CD4-positive, alpha-beta T cell (primary cell): Measurements from ENCODE around the gene AFG1L. TPM values are rescaled to one million over a fixed set of nuclear protein-coding genes. Genes with fewer than 3 reads are reported as not detected.

Source experiments
- ATAC-seq: fragments of 200-7000 bp; cut with Tn5 transposase; one replicate; pipeline ENCODE4 v1.10.0; 2022; ENCODE audit warnings: mild to moderate bottlenecking; ENCODE audit not compliant: poor library complexity
- CTCF ChIA-PET: fragments of 350-600 bp; sonication (Branson Sonifier 250); formaldehyde crosslinking; loops from one replicate; lab custom pipeline; 2021; ENCODE audit warnings: antibody characterized with exemption, inconsistent platforms; lab: Charles Lee
- POLR2A ChIA-PET: fragments of 350-600 bp; sonication (Branson Sonifier 250); formaldehyde crosslinking; loops from one replicate; lab custom pipeline; 2021; ENCODE audit warnings: antibody characterized with exemption, inconsistent platforms; lab: Charles Lee
- DNase-seq, 14 experiments: peaks; one replicate each; pipeline ENCODE4 v3.0.0-alpha.2; 2013 to 2020; ENCODE audit warnings: mixed read lengths in 2 of 14
- H3K27ac ChIP-seq, 2 donors: one replicate each; pipeline versions ENCODE4 v1.5.1 to v1.7.0; 2013; ENCODE audit warnings: low read length in 2 of 2, low read depth in 1 of 2, mild to moderate bottlenecking in 1 of 2
- H3K27me3 ChIP-seq, 2 experiments: 1 replicate in 1 of 2; 2 replicates in 1 of 2; pipeline versions ENCODE4 v1.6.1 to v1.7.0; 2013; ENCODE audit warnings: low read length in 2 of 2, control low read depth in 1 of 2, mild to moderate bottlenecking in 1 of 2, moderate library complexity in 1 of 2; ENCODE audit not compliant: insufficient read depth in 2 of 2, control insufficient read depth in 1 of 2
- H3K36me3 ChIP-seq: one replicate; pipeline ENCODE4 v1.6.1; 2013; ENCODE audit warnings: low read length, control low read depth; ENCODE audit not compliant: insufficient read depth
- H3K4me1 ChIP-seq: one replicate; pipeline ENCODE4 v1.6.1; 2013; ENCODE audit warnings: low read length, control low read depth; ENCODE audit not compliant: insufficient read depth
- H3K4me3 ChIP-seq: one replicate; pipeline ENCODE4 v1.5.1; 2013; ENCODE audit warnings: mild to moderate bottlenecking, low read length, moderate library complexity
- H3K9me3 ChIP-seq, 2 experiments: 1 replicate in 1 of 2; 2 replicates in 1 of 2; pipeline versions ENCODE4 v1.6.1 to v1.7.0; 2013; ENCODE audit warnings: low read length in 2 of 2, mild to moderate bottlenecking in 2 of 2, control low read depth in 1 of 2, moderate library complexity in 1 of 2; ENCODE audit not compliant: control insufficient read depth in 1 of 2, insufficient read depth in 1 of 2
- H3K27ac Mint-ChIP-seq: one replicate; pipeline ENCODE4 v1.8.0; 2020; ENCODE audit warnings: mixed read lengths
- H3K27me3 Mint-ChIP-seq: one replicate; pipeline ENCODE4 v1.8.0; 2021; ENCODE audit warnings: mixed read lengths
- H3K36me3 Mint-ChIP-seq: one replicate; pipeline ENCODE4 v1.8.0; 2021; ENCODE audit warnings: low read depth, mixed read lengths
- H3K4me1 Mint-ChIP-seq: one replicate; pipeline ENCODE4 v1.8.0; 2021; ENCODE audit warnings: low read depth, mixed read lengths
- H3K4me3 Mint-ChIP-seq: one replicate; pipeline ENCODE4 v1.8.0; 2020; ENCODE audit warnings: mild to moderate bottlenecking, mixed read lengths
- H3K9me3 Mint-ChIP-seq: one replicate; pipeline ENCODE4 v1.8.0; 2020; ENCODE audit warnings: mixed read lengths
- intact Hi-C, 2 experiments: fragments of 100-400 bp; cut with DNase I in 1 of 2; cut with micrococcal nuclease in 1 of 2; formaldehyde crosslinking; loops; one replicate each; pipeline versions ENCODE4 v1.15.1 to v1.9.0; 2023 to 2025; cut with DNase I, micrococcal nuclease
- total RNA-seq, 174 experiments: library from RNA in 2 of 174; stranded (reverse) in 2 of 174; gene quantifications; one replicate each; pipeline ENCODE4 v1.2.3 and lab custom pipeline; 2021 to 2026
- TF ChIP-seq, protein P1 (sequence below): fragments of 200-600 bp; IDR thresholded peaks from one replicate; pipeline ENCODE4 v1.8.0; 2022; ENCODE audit warnings: antibody characterized with exemption, mild to moderate bottlenecking

AFG1L gene
- total RNA-seq, 2 experiments from 2014 or later, result 3.0 to 3.9 TPM

DNA sequence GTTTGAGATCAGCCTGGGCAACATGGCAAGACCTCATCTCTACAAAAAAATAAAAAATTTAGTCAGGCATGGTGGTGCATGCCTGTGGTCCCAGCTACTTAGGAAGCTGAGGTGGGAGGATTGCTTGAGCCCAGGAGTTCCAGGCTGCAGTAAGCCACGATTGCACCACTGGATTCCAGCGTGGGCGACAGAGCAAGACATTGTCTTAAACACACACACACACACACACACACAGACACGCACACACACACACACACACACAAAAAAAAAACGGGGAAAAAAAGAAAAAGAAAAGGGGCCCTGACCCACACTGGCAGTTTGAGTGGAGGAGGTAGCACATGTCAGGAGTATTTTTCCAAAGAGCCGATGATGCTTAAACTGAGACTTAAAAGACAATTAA, 122.2 kb downstream of the AFG1L start:
- Histone ChIP-seq H3K4me3 (no peak overlapping the region), H3K9me3 (no peaks in the 10 kb centered on the region), H3K27me3 (no peaks in the 10 kb centered on the region), H3K4me1 (no peaks in the 10 kb centered on the region), H3K36me3 (no peaks in the 10 kb centered on the region), H3K27ac (no peak overlapping the region)
- intact Hi-C loops, result no loop called here
- H3K4me3 Mint-ChIP-seq, result no peak overlapping the region
- CTCF ChIA-PET, result no interaction called here
- peaks cover 12% of the 10 kb centered on the region for H3K36me3 Mint-ChIP-seq
- no peaks in the 10 kb centered on the region for H3K27me3 Mint-ChIP-seq
- POLR2A ChIA-PET, result no interaction called here
- peaks cover 10% of the 10 kb centered on the region for H3K9me3 Mint-ChIP-seq
- ATAC-seq (no peak), DNase-seq (no peak)
- TF ChIP-seq, protein P1, sequence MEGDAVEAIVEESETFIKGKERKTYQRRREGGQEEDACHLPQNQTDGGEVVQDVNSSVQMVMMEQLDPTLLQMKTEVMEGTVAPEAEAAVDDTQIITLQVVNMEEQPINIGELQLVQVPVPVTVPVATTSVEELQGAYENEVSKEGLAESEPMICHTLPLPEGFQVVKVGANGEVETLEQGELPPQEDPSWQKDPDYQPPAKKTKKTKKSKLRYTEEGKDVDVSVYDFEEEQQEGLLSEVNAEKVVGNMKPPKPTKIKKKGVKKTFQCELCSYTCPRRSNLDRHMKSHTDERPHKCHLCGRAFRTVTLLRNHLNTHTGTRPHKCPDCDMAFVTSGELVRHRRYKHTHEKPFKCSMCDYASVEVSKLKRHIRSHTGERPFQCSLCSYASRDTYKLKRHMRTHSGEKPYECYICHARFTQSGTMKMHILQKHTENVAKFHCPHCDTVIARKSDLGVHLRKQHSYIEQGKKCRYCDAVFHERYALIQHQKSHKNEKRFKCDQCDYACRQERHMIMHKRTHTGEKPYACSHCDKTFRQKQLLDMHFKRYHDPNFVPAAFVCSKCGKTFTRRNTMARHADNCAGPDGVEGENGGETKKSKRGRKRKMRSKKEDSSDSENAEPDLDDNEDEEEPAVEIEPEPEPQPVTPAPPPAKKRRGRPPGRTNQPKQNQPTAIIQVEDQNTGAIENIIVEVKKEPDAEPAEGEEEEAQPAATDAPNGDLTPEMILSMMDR, result no peak
- H3K4me1 Mint-ChIP-seq, result no peaks in the 10 kb centered on the region
- no peak overlapping the region for H3K27ac Mint-ChIP-seq

DNA sequence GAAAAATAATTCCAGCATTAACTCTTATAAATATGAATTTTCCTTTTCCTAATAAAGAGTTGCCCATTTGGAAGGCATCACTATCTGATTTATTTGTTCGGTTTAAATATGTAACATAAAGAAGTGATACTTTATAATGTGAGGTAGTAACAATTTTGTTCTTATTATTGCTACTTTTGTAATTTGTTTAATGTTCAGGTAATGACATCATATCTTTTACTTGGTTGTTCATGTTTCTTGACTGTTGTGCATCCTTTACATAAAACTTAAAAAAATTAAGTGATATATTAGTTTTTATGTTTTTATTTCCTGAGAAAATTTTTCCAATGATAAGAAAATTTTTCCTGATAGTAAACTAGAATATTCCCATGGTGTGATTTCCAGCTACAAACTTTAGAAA, 124.6 kb downstream of the AFG1L start:
- no peak overlapping the region for H3K4me3 Mint-ChIP-seq
- CTCF ChIA-PET, result no interaction called here
- ATAC-seq (no peak), DNase-seq (no peak)
- TF ChIP-seq, protein P1, result no peak
- Histone ChIP-seq H3K4me1 (no peaks in the 10 kb centered on the region), H3K36me3 (no peaks in the 10 kb centered on the region), H3K9me3 (no peaks in the 10 kb centered on the region), H3K4me3 (no peak overlapping the region), H3K27ac (no peak overlapping the region), H3K27me3 (no peaks in the 10 kb centered on the region)
- H3K36me3 Mint-ChIP-seq, result no peaks in the 10 kb centered on the region
- intact Hi-C loops, result no loop called here
- no peaks in the 10 kb centered on the region for H3K27me3 Mint-ChIP-seq
- peaks cover under 1% of the 10 kb centered on the region for H3K9me3 Mint-ChIP-seq
- POLR2A ChIA-PET, result no interaction called here
- H3K27ac Mint-ChIP-seq, result no peak overlapping the region
- no peaks in the 10 kb centered on the region for H3K4me1 Mint-ChIP-seq

DNA sequence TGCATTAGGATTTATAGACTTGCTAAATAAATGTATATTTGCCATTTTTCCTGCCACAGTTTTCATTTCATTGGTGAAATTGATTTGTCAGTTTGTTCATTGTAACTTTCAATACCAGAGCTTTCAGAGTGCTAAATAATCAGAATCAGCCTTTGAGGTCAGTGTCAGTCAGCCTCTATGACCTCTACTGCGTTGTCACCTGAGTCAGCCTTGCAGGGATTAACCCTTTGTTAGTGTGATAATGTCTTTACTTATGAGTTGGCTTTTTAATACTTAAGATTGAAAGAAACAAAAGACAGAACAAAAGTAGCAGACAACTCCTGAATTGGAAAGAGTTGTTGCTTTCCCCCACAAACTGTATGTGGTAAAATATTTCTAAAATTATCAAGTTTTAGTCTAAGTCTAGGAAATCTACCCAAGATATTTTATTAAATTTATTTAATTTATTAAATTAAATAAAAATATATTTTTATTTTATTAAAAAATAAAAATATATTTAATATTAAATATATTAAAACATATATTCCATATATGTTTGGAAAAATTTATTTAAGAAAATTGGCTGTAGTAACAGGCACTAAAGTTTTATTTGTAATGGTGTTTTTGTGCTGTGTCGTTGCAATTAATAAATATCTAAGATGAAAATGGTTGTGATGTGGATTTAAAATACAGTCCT, 125.2 kb downstream of the AFG1L start:
- no peak for ATAC-seq
- no peak overlapping the region for H3K4me3 ChIP-seq
- no peaks in the 10 kb centered on the region for H3K9me3 Mint-ChIP-seq
- no peaks in the 10 kb centered on the region for H3K36me3 Mint-ChIP-seq
- H3K9me3 ChIP-seq, result no peaks in the 10 kb centered on the region
- H3K27me3 Mint-ChIP-seq, result no peaks in the 10 kb centered on the region
- no peaks in the 10 kb centered on the region for H3K4me1 Mint-ChIP-seq
- ChIA-PET POLR2A (no interaction called here), CTCF (no interaction called here)
- no peaks in the 10 kb centered on the region for H3K27me3 ChIP-seq
- H3K27ac ChIP-seq, result no peak overlapping the region
- no peak for DNase-seq
- intact Hi-C loops, result no loop called here
- no peak overlapping the region for H3K4me3 Mint-ChIP-seq
- H3K36me3 ChIP-seq, result no peaks in the 10 kb centered on the region
- no peak overlapping the region for H3K27ac Mint-ChIP-seq
- no peaks in the 10 kb centered on the region for H3K4me1 ChIP-seq
- TF ChIP-seq, protein P1, result no peak
